SJCRH30 (cell line): ENCODE measurements around the gene PISD. TPM values are rescaled to one million over a fixed set of nuclear protein-coding genes. Genes with fewer than 3 reads are reported as not detected.
A peak's percentile ranks its signal among the peaks of the same experiment; 100 is the strongest.

ENCODE experiments used
- DNase-seq, 2 experiments: peaks; one replicate each; pipeline ENCODE4 v3.0.0-alpha.2; 2015 to 2020
- H3K27ac ChIP-seq: fragments of 250-450 bp; sonication (Bioruptor Pico); 2 replicates; pipeline ENCODE4 v1.5.1; 2020; ENCODE audit warnings: mild to moderate bottlenecking, moderate library complexity
- H3K27me3 ChIP-seq: fragments of 250-450 bp; sonication (Bioruptor Pico); 2 replicates; pipeline ENCODE4 v1.5.1; 2020; ENCODE audit warnings: mild to moderate bottlenecking, moderate library complexity
- H3K36me3 ChIP-seq: fragments of 250-450 bp; sonication (Bioruptor Pico); 2 replicates; pipeline ENCODE4 v1.5.1; 2020; ENCODE audit warnings: mild to moderate bottlenecking, moderate library complexity
- H3K4me1 ChIP-seq: fragments of 250-450 bp; sonication (Bioruptor Pico); 2 replicates; pipeline ENCODE4 v1.5.1; 2020; ENCODE audit warnings: mild to moderate bottlenecking, moderate library complexity
- H3K4me3 ChIP-seq: fragments of 250-450 bp; sonication (Bioruptor Pico); 2 replicates; pipeline ENCODE4 v1.5.1; 2020; ENCODE audit warnings: mild to moderate bottlenecking, moderate library complexity
- H3K9me3 ChIP-seq: fragments of 250-450 bp; sonication (Bioruptor Pico); replicated peaks from 2 replicates; pipeline ENCODE4 v1.5.1; 2020; ENCODE audit warnings: mild to moderate bottlenecking, moderate library complexity
- total RNA-seq: library from RNA; depleted of rRNA; stranded (reverse); fragments of >200 nt; shearing (Covaris generic); gene quantifications from 2 replicates; pipeline ENCODE4 v1.2.3, GENCODE V29; 2014

Gene PISD
- total RNA-seq, 1 experiment from 2014 or later = 20.1 TPM

GRCh38 chr22:31623592-31624304 is 38.3 kb downstream of the PISD start:
- no peak for DNase-seq
- Histone ChIP-seq H3K4me3 (no peak overlapping the region), H3K4me1 (no peaks in the 10 kb centered on the region), H3K36me3 (0 out of 2 replicates have a peak, but pooled peaks cover 2% of the 10 kb centered on the region), H3K27me3 (no peaks in the 10 kb centered on the region), H3K9me3 (no peaks in the 10 kb centered on the region), H3K27ac (no peak overlapping the region)

GRCh38 chr22:31622980-31623379 is 39.0 kb downstream of the PISD start:
- Histone ChIP-seq H3K36me3 (0 out of 2 replicates have a peak, but pooled peaks cover 2% of the 10 kb centered on the region), H3K9me3 (no peaks in the 10 kb centered on the region), H3K4me3 (no peak overlapping the region), H3K27ac (no peak overlapping the region), H3K27me3 (no peaks in the 10 kb centered on the region), H3K4me1 (no peaks in the 10 kb centered on the region)
- DNase-seq = no peak

GRCh38 chr22:31621507-31622124 is 40.4 kb downstream of the PISD start:
- Histone ChIP-seq H3K9me3 (no peaks in the 10 kb centered on the region), H3K4me3 (no peak overlapping the region), H3K4me1 (peaks cover 7% of the 10 kb centered on the region), H3K36me3 (0 out of 2 replicates have a peak, but pooled peaks cover 2% of the 10 kb centered on the region), H3K27me3 (no peaks in the 10 kb centered on the region), H3K27ac (no peak overlapping the region)
- no peak for DNase-seq

GRCh38 chr22:31620756-31621480 is 41.1 kb downstream of the PISD start:
- peaks cover 14% of the 10 kb centered on the region for H3K4me1 ChIP-seq
- H3K4me3 ChIP-seq = no peak overlapping the region
- H3K27ac ChIP-seq = no peak overlapping the region
- no peaks in the 10 kb centered on the region for H3K9me3 ChIP-seq
- H3K27me3 ChIP-seq = no peaks in the 10 kb centered on the region
- no peak for DNase-seq
- H3K36me3 ChIP-seq = 0 out of 2 replicates have a peak, but pooled peaks cover 2% of the 10 kb centered on the region

- DNase-seq = no peak
- no peaks in the 10 kb centered on the region for H3K27me3 ChIP-seq
- H3K9me3 ChIP-seq = no peaks in the 10 kb centered on the region
- 0 out of 2 replicates have a peak, but pooled peaks cover 2% of the 10 kb centered on the region for H3K36me3 ChIP-seq
- no peak overlapping the region for H3K27ac ChIP-seq
- H3K4me3 ChIP-seq = no peak overlapping the region
- H3K4me1 ChIP-seq = peaks cover 21% of the 10 kb centered on the region
Observed at GRCh38 chr22:31619611-31620300, 42.3 kb downstream of the PISD start.

GRCh38 chr22:31618471-31619176 is 43.4 kb downstream of the PISD start:
- H3K4me1 ChIP-seq = peaks cover 21% of the 10 kb centered on the region
- H3K36me3 ChIP-seq = 0 out of 2 replicates have a peak, but pooled peaks cover 2% of the 10 kb centered on the region

GRCh38 chr22:31618057-31618456 is 44.0 kb downstream of the PISD start:
- Histone ChIP-seq H3K36me3 (0 out of 2 replicates have a peak, but pooled peaks cover 2% of the 10 kb centered on the region), H3K9me3 (no peaks in the 10 kb centered on the region), H3K4me3 (no peak overlapping the region), H3K27me3 (no peaks in the 10 kb centered on the region), H3K4me1 (peaks cover 21% of the 10 kb centered on the region), H3K27ac (no peak overlapping the region)
- no peak for DNase-seq

More at GRCh38 chr22:31618471-31619176, 43.4 kb downstream of the PISD start:
- Histone ChIP-seq H3K27ac (no peak overlapping the region), H3K4me3 (no peak overlapping the region), H3K9me3 (no peaks in the 10 kb centered on the region), H3K27me3 (no peaks in the 10 kb centered on the region)
- no peak for DNase-seq

- Histone ChIP-seq H3K4me1 (peaks cover 21% of the 10 kb centered on the region), H3K36me3 (0 out of 2 replicates have a peak, but pooled peaks cover 2% of the 10 kb centered on the region), H3K27ac (peak overlapping the region; percentile 82), H3K27me3 (no peaks in the 10 kb centered on the region), H3K4me3 (no peak overlapping the region), H3K9me3 (no peaks in the 10 kb centered on the region)
- DNase-seq = peak; percentile 75 to 80
Observed at GRCh38 chr22:31616315-31616980, 45.6 kb downstream of the PISD start.

- 0 out of 2 replicates have a peak, but pooled peaks cover 2% of the 10 kb centered on the region for H3K36me3 ChIP-seq
- H3K27me3 ChIP-seq = no peaks in the 10 kb centered on the region
- H3K27ac ChIP-seq = peak overlapping the region; percentile 82
- DNase-seq = peak; percentile 83 to 90
- H3K9me3 ChIP-seq = no peaks in the 10 kb centered on the region
- H3K4me1 ChIP-seq = peaks cover 21% of the 10 kb centered on the region
- no peak overlapping the region for H3K4me3 ChIP-seq
Observed at GRCh38 chr22:31615940-31616314, 46.1 kb downstream of the PISD start.

GRCh38 chr22:31615491-31615860 is 46.5 kb downstream of the PISD start:
- 0 out of 2 replicates have a peak, but pooled peaks cover 2% of the 10 kb centered on the region for H3K36me3 ChIP-seq
- peak overlapping the region; percentile 82 for H3K27ac ChIP-seq
- H3K4me3 ChIP-seq = no peak overlapping the region
- H3K9me3 ChIP-seq = no peaks in the 10 kb centered on the region
- no peaks in the 10 kb centered on the region for H3K27me3 ChIP-seq
- peaks cover 21% of the 10 kb centered on the region for H3K4me1 ChIP-seq
- DNase-seq = no peak

- H3K4me3 ChIP-seq = no peak overlapping the region
- no peak overlapping the region for H3K27ac ChIP-seq
- DNase-seq = no peak
- peaks cover 21% of the 10 kb centered on the region for H3K4me1 ChIP-seq
- H3K9me3 ChIP-seq = no peaks in the 10 kb centered on the region
- H3K36me3 ChIP-seq = 0 out of 2 replicates have a peak, but pooled peaks cover 2% of the 10 kb centered on the region
- no peaks in the 10 kb centered on the region for H3K27me3 ChIP-seq
Observed at GRCh38 chr22:31614781-31615490, 47.1 kb downstream of the PISD start.

GRCh38 chr22:31613904-31614296 is 48.1 kb downstream of the PISD start:
- Histone ChIP-seq H3K4me1 (peaks cover 21% of the 10 kb centered on the region), H3K4me3 (no peak overlapping the region), H3K27ac (no peak overlapping the region), H3K27me3 (no peaks in the 10 kb centered on the region), H3K36me3 (0 out of 2 replicates have a peak, but pooled peaks cover under 1% of the 10 kb centered on the region), H3K9me3 (no peaks in the 10 kb centered on the region)
- DNase-seq = no peak

- no peak overlapping the region for H3K27ac ChIP-seq
- no peaks in the 10 kb centered on the region for H3K36me3 ChIP-seq
- H3K9me3 ChIP-seq = no peaks in the 10 kb centered on the region
- no peak for DNase-seq
- H3K27me3 ChIP-seq = no peaks in the 10 kb centered on the region
- peaks cover 21% of the 10 kb centered on the region for H3K4me1 ChIP-seq
- H3K4me3 ChIP-seq = no peak overlapping the region
Observed at GRCh38 chr22:31613286-31613903, 48.6 kb downstream of the PISD start.
